GM19397 (cell line): ENCODE measurements around the gene RC3H1.
"Not testable (repeated sequence)": the region's sequence is repeated elsewhere in the genome, so short reads cannot be mapped to it uniquely, and the experiment has no call there.

Source experiments
- ATAC-seq: cut with Tn5 transposase; IDR thresholded peaks from one replicate; pipeline ENCODE4 v1.9.1; 2021; ENCODE audit warnings: mild to moderate bottlenecking, moderate library complexity; ENCODE audit not compliant: unreplicated experiment

RC3H1 gene

DNA sequence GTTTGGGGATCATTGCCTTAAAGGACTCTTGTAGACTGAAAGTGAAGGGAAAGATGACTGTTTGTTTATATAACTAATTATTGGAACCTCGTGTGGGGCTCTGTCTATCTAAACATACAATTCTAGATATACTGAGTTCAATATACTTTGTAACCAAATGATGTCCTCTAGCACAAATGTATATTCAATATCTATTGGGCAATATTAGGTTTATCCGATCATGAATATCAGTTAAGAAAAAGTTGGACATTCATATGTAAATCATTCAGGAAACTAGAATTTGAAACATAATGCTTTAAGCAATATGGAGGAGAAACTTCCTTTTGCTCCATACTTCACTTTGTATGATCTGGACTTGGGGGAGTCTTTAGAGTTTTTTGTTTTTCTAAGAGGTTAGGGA, 8.9 kb upstream of the RC3H1 start:
- ATAC-seq = no peak

DNA sequence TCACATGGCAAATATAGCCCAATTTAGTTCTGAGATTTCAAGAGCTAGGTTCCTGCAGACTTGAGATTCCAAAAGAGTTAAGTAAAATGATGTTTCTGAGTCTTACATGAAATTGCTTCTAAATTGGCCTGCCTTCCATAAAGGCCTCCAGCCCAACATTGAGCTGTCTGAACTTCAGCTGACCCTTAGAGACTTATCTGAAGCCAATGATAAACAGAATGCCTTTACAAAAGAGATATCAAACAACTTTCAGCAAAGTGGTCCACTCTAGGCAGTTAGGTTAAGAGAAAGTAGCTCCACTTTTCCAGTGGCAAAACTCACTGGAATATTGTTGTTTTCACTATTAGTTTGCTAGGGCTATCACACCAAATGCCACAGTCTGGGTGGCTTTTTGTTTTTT, 6.3 kb upstream of the RC3H1 start:
- ATAC-seq = no peak

DNA sequence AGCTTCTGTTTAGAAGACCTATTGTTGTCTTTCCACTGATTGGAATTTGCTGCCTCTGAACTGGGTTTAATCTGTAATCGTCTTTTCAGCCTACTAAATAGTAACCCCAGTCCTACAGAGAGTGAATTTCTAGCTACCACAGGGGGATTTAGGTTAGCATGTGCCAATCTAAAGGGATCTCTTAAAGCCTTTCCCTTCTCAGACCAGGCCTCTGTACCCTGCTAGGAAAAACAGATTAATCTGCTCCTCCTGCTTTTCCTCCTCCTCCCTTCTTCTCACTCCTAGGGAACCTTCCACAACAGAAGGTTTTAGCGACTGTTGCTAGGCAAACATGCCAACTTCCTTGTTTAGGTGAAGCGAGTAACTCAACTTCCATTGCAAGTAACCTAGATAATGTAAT, 1.3 kb upstream of the RC3H1 start:
- ATAC-seq = no peak

GRCh38 chr1:174022976-174023277, 770 bp upstream of the RC3H1 start:
- ATAC-seq = no peak

DNA sequence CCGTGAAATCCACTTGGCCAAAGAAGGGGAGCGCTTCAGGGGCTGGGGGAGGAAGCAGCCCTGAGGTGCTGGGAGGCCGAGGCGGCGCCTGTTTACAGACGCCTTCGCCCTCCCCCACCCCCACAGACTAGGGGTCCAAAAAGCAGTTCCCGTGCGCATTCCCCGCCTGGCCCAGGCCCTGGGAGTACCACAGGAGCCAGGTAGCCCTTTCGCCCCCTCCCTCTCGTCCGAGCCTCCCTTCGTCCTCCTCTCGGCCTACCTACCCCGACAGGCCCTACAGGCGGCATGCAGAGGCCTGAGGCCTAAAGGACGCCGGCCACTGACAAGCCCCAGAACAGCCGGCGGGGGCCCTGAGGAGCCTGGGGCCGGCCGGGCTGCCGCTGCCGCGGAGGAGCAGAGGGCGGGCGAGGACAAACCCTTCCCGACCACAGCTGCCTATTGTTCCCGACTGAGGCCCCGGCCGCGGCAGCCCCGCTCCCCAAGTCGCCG, 522 bp downstream of the RC3H1 start:
- peak; percentile 48 for ATAC-seq

GRCh38 chr1:174018565-174018964, 3.6 kb downstream of the RC3H1 start:
- ATAC-seq = no peak

DNA sequence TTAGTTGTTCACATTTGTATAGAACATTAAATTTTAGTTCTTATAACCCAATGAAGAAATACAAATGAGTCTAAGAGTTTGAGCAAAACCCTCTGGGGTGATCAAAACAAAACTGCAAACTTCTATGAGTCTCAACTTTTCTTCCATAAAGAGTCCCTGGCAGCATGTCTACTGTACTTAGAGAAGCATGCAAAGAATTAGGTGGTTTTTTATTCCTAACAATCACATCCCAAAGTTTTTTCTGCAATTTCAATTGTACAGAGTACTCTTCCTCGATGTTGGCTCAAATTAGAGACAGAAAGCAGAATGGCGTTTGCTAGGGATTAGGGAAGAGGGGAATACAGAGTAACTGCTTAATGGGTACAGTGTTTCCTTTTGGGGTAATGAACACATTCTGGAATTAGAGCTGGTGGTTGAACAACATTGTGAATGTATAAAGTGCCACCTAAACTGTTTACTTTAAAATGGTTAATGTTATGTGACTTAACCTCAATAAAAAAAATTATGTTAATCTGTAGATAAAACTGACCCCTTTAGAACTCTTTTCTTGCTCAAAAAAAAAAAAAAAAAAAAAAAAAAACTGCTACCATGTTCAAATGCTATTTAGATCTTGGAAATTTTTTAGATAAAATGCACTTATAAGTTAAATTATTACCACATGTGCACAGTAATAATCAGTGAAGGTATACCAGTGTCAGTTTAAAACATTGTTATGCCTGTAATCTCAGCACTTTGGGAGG, 4.8 kb downstream of the RC3H1 start:
- ATAC-seq = no peak

DNA sequence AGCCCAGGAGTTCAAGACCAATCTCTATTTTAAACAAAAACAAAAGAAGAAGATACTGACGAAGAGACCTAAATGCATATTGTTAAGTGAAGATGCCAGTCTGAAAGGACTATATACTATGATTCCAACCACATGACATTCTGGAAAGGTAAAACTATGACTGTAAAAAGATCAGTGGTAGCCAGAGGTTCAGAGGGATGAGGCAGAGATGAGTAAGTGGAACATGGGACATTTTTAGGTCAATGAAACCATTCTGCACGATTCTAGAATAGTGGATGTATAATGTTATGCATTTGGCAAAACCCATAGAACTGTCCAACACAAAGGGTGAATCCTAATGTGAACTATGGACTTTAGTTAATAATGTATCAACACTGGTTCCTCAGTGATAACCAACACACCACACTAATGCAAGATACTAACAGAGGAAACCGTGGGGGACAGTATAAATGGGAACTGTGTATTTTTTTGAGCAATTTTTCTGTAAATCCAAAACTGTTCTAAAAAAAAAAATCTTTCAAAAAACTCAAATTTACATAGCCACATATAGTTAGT, 8.2 kb downstream of the RC3H1 start:
- no peak for ATAC-seq

DNA sequence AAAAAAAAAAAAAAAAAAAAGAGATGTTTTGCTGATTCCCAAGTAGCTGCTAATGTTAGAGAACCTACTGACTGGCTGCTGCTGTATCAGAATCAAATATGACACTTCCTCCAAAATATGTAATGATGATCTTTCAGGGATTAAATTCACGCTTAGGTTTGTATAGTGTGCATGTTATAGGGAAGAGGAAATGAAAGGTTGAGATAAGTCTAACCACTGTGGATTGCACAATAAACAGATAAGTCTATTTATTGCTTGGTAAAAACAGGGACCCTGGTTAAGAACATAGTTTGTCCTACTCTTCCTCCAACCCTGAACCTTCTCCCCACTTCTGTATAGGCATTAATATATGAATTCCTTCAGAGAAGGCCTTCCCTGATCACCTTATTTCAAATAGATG, 13.2 kb downstream of the RC3H1 start:
- ATAC-seq = no peak

DNA sequence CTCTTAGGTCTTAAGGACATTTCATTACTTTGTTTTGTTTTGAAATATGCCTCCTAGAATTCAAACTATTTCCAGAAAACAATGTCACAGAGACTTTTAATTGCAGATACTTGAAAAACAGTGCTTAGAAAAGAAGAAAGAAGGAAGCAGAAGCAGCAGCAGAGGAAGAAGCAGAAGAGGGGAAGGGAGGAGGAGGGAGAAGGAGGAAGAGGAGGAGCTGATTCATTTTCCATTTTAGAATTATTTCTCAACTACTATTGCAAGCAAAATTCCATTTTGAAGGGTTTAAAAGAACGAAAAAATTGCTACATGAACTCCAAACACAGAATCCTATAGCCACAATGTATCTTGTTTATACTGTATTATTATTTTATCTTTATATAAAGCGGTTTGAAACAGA, 13.9 kb downstream of the RC3H1 start:
- ATAC-seq = no peak

- ATAC-seq = no peak
Observed at GRCh38 chr1:174007851-174008250, 14.3 kb downstream of the RC3H1 start.

DNA sequence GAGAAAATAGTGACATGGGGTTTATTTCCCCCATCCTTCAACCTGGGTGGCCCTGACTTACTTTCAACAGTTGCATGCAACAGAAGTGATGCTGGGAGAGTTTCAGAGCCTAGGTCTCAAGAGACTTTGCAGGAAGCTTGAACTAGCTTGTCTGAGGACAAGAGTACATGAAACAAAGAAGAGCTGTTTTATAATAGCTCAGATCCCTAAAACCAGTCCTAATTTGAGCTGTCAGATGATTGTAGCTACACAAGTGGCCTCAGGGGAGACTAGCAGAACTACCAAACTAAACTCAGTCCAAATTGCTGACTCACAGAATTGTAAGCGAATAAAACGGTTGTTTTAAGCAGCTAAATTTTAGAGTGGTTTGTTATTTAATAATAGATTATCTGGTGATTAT, 17.1 kb downstream of the RC3H1 start:
- ATAC-seq = peak; percentile 94

DNA sequence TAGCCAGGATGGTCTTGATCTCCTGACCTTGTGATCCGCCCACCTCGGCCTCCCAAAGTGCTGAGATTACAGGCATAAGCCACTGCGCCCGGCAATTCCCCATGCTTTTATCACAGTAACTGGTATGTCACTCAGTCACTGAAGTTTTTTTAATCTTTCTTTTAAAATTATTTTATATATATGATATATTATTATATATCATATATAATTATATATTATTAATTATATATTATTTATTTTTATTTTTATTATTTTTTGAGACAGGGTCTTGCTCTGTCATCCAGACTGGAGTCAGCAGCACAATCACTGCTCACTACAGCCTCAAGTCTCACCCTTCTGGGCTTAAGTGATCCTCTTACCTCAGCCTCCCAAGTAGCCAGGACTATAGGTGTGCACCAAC, 18.3 kb downstream of the RC3H1 start:
- no peak for ATAC-seq

- ATAC-seq = no peak
Observed at GRCh38 chr1:174001573-174001972, 20.6 kb downstream of the RC3H1 start.

DNA sequence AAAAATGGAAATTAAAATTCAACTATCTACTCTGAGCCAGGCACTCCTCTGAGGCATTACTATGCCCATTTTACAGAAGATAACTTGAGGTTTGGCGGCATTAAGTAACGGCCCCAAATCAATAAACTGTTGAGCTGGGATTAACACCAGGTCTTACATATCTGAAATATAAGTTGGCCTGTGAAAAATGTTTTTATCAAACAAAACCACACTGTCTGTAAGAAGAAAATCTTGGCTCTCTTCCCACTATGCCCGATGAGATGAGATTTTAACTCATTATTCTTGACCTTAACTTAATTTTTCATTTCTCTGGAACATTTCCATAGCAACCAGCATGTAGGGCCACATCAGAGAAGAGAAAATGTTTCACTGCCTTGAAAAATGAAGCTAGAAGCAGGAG, 21.8 kb downstream of the RC3H1 start:
- no peak for ATAC-seq

GRCh38 chr1:173997791-173998190, 24.4 kb downstream of the RC3H1 start:
- ATAC-seq = no peak

DNA sequence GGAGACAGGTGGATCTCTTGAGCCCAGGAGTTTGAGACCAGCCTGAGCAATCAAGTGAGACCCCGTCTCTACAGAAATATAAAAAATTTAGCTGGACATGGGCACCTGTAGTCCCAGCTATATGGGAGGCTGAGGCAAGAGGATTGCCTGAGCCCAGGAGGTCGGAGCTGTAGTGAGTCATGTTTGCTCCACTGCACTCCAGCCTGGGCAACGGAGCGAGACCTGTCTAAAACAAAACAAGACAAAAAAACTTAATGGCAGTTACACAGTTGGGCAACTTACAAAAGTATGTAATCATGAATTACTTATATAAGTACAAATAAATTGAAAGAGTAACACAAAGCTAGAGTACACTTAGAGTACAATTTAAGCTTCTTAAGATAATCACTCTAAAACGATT, 25.2 kb downstream of the RC3H1 start:
- ATAC-seq = no peak

DNA sequence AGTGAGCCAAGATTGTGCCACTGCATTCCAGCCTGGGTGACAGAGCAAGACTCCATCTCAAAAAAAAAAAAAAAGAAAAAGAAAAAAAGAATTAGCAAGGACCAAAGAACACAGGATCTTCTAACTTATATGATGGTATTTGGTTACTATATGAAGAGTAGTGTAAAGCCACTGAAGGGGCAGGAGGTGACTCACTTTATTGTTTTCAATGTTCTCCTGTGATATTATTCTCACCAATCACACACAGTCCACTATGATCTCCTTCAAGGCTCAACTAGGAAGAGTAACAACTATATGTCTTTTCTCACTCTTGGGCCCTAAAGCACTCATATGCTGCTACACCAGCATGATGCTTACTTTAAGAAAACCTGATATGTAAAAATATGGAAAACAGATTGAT, 26.7 kb downstream of the RC3H1 start:
- no peak for ATAC-seq

DNA sequence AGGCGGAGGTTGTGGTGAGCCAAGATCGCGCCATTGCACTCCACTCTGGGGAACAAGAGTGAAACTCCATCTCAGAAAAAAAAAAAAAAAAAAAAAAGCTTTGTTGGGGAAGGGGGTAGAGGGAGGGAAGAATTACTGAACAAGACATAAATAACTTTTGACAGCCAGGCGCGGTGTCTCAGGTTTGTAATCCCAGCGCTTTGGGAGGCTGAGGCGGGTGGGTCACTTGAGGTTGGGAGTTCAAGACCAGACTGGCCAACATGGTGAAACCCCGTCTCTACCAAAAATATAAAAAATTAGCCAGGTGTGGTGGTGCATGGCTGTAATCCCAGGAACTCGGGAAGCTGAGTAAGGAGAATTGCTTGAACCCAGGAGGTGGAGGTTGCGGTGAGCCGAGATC, 28.2 kb downstream of the RC3H1 start:
- not testable (repeated sequence) for ATAC-seq

- ATAC-seq = no peak
Observed at GRCh38 chr1:173988068-173988467, 34.1 kb downstream of the RC3H1 start.

GRCh38 chr1:173986951-173987350, 35.2 kb downstream of the RC3H1 start:
- no peak for ATAC-seq

GRCh38 chr1:173970252-173970651, 51.9 kb downstream of the RC3H1 start:
- no peak for ATAC-seq

DNA sequence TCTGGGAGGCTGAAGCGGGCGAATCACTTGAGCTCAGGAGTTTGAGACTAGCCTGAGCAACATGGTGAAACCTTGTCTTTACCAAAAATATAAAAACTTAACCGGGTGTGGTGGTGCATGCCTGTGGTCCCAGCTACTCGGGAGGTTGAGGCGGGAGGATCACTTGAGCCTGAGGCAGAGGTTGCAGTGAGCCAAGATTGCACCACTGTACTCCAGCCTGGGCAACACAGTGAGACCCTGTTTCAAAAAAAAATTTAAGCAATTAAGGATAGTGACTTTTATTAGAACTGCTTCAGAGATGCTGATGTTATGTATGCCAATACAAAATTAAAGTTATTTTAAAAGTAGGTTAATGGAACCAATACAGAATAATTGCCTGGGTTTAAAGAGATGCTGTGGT, 56.3 kb downstream of the RC3H1 start:
- ATAC-seq = not testable (repeated sequence)
